GM21367 (cell line): Measurements from ENCODE around the gene MTNR1B.

Experiments used
- ATAC-seq: cut with Tn5 transposase; IDR thresholded peaks from one replicate; pipeline ENCODE4 v1.9.1; 2021; ENCODE audit not compliant: unreplicated experiment

The MTNR1B gene

GRCh38 chr11:92969634-92970347, at the start of gene MTNR1B:
TSS of gene MTNR1B (plus strand) at chr11:92969651. CDS start at chr11:92969726, 75 bp downstream.
- no peak for ATAC-seq

- ATAC-seq, result no peak
These were observed 49.1 kb upstream of the MTNR1B start for GRCh38 chr11:92920331-92920730.

- ATAC-seq, result no peak
These were observed 46.7 kb upstream of the MTNR1B start for GRCh38 chr11:92922731-92923130.

GRCh38 chr11:92929246-92929645, 40.2 kb upstream of the MTNR1B start:
- no peak for ATAC-seq

GRCh38 chr11:92929653-92930052, 39.8 kb upstream of the MTNR1B start:
- ATAC-seq, result no peak

- no peak for ATAC-seq
These were observed 37.6 kb upstream of the MTNR1B start for GRCh38 chr11:92931746-92932422.

GRCh38 chr11:92939305-92939704, 30.1 kb upstream of the MTNR1B start:
- ATAC-seq, result no peak

- ATAC-seq, result peak; percentile 92
These were observed 27.5 kb upstream of the MTNR1B start for GRCh38 chr11:92941676-92942571.

GRCh38 chr11:92946707-92947106, 22.7 kb upstream of the MTNR1B start:
- ATAC-seq, result no peak

GRCh38 chr11:92948116-92948515, 21.3 kb upstream of the MTNR1B start:
- ATAC-seq, result no peak

GRCh38 chr11:92954003-92954402, 15.4 kb upstream of the MTNR1B start:
- ATAC-seq, result no peak

- no peak for ATAC-seq
These were observed 13.6 kb upstream of the MTNR1B start for GRCh38 chr11:92955860-92956259.

- ATAC-seq, result no peak
These were observed 8.6 kb upstream of the MTNR1B start for GRCh38 chr11:92960886-92961285.

- no peak for ATAC-seq
These were observed 7.0 kb upstream of the MTNR1B start for GRCh38 chr11:92962446-92962845.

GRCh38 chr11:92964471-92964870, 5.0 kb upstream of the MTNR1B start:
- ATAC-seq, result no peak

GRCh38 chr11:92965196-92965595, 4.3 kb upstream of the MTNR1B start:
- no peak for ATAC-seq

GRCh38 chr11:92967178-92967577, 2.3 kb upstream of the MTNR1B start:
- ATAC-seq, result no peak

GRCh38 chr11:92967867-92968266, 1.6 kb upstream of the MTNR1B start:
- ATAC-seq, result no peak

GRCh38 chr11:92969293-92969633, 188 bp upstream of the MTNR1B start:
- ATAC-seq, result no peak

- ATAC-seq, result no peak
These were observed 2.8 kb downstream of the MTNR1B start for GRCh38 chr11:92972248-92972647.

GRCh38 chr11:92975285-92975684, 5.8 kb downstream of the MTNR1B start:
- no peak for ATAC-seq

GRCh38 chr11:92976681-92977080, 7.2 kb downstream of the MTNR1B start:
- no peak for ATAC-seq
